Activated CD8-positive, alpha-beta T cell treated with anti-CD3 and anti-CD28 coated beads for 36 hours (primary cell): ENCODE measurements around the gene LUC7L2. TPM values are rescaled to one million over a fixed set of nuclear protein-coding genes. Genes with fewer than 3 reads are reported as not detected.
A peak's percentile ranks its signal among the peaks of the same experiment; 100 is the strongest.

ENCODE experiments used
- ATAC-seq: fragments of 200-7000 bp; cut with Tn5 transposase; one replicate; pipeline ENCODE4 v1.10.0; 2021; ENCODE audit warnings: mild to moderate bottlenecking, moderate library complexity
- CTCF ChIA-PET: fragments of 350-600 bp; sonication (Branson Sonifier 250); formaldehyde crosslinking; loops from one replicate; lab custom pipeline; 2021; ENCODE audit warnings: antibody characterized with exemption; lab: Charles Lee
- POLR2A ChIA-PET: fragments of 350-600 bp; sonication (Branson Sonifier 250); formaldehyde crosslinking; loops from one replicate; lab custom pipeline; 2021; ENCODE audit warnings: antibody characterized with exemption; lab: Charles Lee
- DNase-seq: peaks from one replicate; pipeline ENCODE4 v3.0.0-alpha.2; 2020
- H3K27ac Mint-ChIP-seq: one replicate; pipeline ENCODE4 v1.8.0; 2021; ENCODE audit warnings: mild to moderate bottlenecking, mixed read lengths
- H3K27me3 Mint-ChIP-seq: one replicate; pipeline ENCODE4 v1.8.0; 2021; ENCODE audit warnings: mixed read lengths
- H3K36me3 Mint-ChIP-seq: one replicate; pipeline ENCODE4 v1.8.0; 2021; ENCODE audit warnings: low read depth, mixed read lengths
- H3K4me1 Mint-ChIP-seq: one replicate; pipeline ENCODE4 v1.8.0; 2021; ENCODE audit warnings: low read depth, mixed read lengths
- H3K4me3 Mint-ChIP-seq: one replicate; pipeline ENCODE4 v1.8.0; 2021; ENCODE audit warnings: mild to moderate bottlenecking, moderate library complexity, mixed read lengths
- H3K9me3 Mint-ChIP-seq: one replicate; pipeline ENCODE4 v1.8.0; 2021; ENCODE audit warnings: mixed read lengths
- CTCF ChIP-seq: fragments of 200-600 bp; IDR thresholded peaks from one replicate; pipeline ENCODE4 v1.8.0; 2022; ENCODE audit warnings: antibody characterized with exemption, mild to moderate bottlenecking
- intact Hi-C: fragments of 100-400 bp; cut with micrococcal nuclease; formaldehyde crosslinking; loops from one replicate; pipeline ENCODE4 v1.10.0; 2022
- total RNA-seq, 2 experiments: library from RNA; stranded (reverse); gene quantifications; one replicate each; pipeline ENCODE4 v1.2.3, GENCODE V29; 2021

Gene LUC7L2
- total RNA-seq, 2 experiments from 2014 or later: 133 to 140 TPM

- H3K4me3 Mint-ChIP-seq: peak overlapping the region; percentile 82
- DNase-seq (no peak), ATAC-seq (no peak)
- ChIA-PET CTCF (interaction anchor here (1.1 to 1.5 kb wide), 4 partner anchors 20 to 302 kb away, joined by 3 to 5 read pairs (median 4); partner anchors contain the start of gene LUC7L2), POLR2A (interaction anchor here (0.6 to 2.8 kb wide), 5 partner anchors 8 to 1344 kb away, joined by 3 to 36 read pairs (median 4); partner anchors contain the start of gene LUC7L2)
- peaks cover 21% of the 10 kb centered on the region for H3K4me1 Mint-ChIP-seq
- peaks cover 17% of the 10 kb centered on the region for H3K36me3 Mint-ChIP-seq
- H3K27ac Mint-ChIP-seq: peak overlapping the region; percentile 99
- intact Hi-C loops: no loop called here
- H3K27me3 Mint-ChIP-seq: peaks cover 3% of the 10 kb centered on the region
- TF ChIP-seq CTCF: no peak
- peaks cover 5% of the 10 kb centered on the region for H3K9me3 Mint-ChIP-seq
Measured at GRCh38 chr7:139339025-139339424, 20.7 kb upstream of the LUC7L2 start.

GRCh38 chr7:139339698-139340036, 20.0 kb upstream of the LUC7L2 start:
- peaks cover 3% of the 10 kb centered on the region for H3K27me3 Mint-ChIP-seq
- peaks cover 5% of the 10 kb centered on the region for H3K9me3 Mint-ChIP-seq
- CTCF ChIA-PET: interaction anchor here (0.9 to 1.4 kb wide), 5 partner anchors 10 to 107 kb away, joined by 3 to 5 read pairs (median 4); partner anchors contain the start of gene LUC7L2
- H3K36me3 Mint-ChIP-seq: peaks cover 19% of the 10 kb centered on the region
- DNase-seq: no peak
- POLR2A ChIA-PET: interaction anchor here (0.8 to 2.8 kb wide), 5 partner anchors 9 to 205 kb away, joined by 3 to 36 read pairs (median 4); partner anchors contain the start of gene LUC7L2
- H3K4me1 Mint-ChIP-seq: peaks cover 24% of the 10 kb centered on the region
- no peak for TF ChIP-seq CTCF
- H3K4me3 Mint-ChIP-seq: peak overlapping the region; percentile 82
- no peak for ATAC-seq
- intact Hi-C loops: loop anchor here (1.0 to 10.0 kb wide), 3 partner anchors 21 to 325 kb away; partner anchors contain the start of gene ZC3HAV1
- peak overlapping the region; percentile 99 for H3K27ac Mint-ChIP-seq

GRCh38 chr7:139340037-139340807, 19.5 kb upstream of the LUC7L2 start:
- POLR2A ChIA-PET: interaction anchor here (1.0 to 2.8 kb wide), 4 partner anchors 9 to 19 kb away, joined by 3 to 36 read pairs (median 4); partner anchors contain the start of gene LUC7L2

GRCh38 chr7:139340808-139341057, 19.0 kb upstream of the LUC7L2 start:
- TF ChIP-seq CTCF: no peak
- Mint-ChIP-seq H3K4me1 (peaks cover 24% of the 10 kb centered on the region), H3K27me3 (peaks cover 3% of the 10 kb centered on the region), H3K9me3 (peaks cover 5% of the 10 kb centered on the region), H3K36me3 (peaks cover 26% of the 10 kb centered on the region), H3K4me3 (peak overlapping the region; percentile 82), H3K27ac (peak overlapping the region; percentile 99)
- DNase-seq (no peak), ATAC-seq (no peak)
- ChIA-PET CTCF (interaction anchor here (1.4 kb wide), 1 partner anchor 9 kb away, joined by 4 read pairs; no protein-coding TSS in a partner anchor), POLR2A (interaction anchor here (2.2 to 2.8 kb wide), 2 partner anchors 10 to 18 kb away, joined by 5 to 36 read pairs; partner anchors contain the start of gene LUC7L2)
- intact Hi-C loops: loop anchor here (1.0 to 10.0 kb wide), 3 partner anchors 20 to 326 kb away; partner anchors contain the start of gene ZC3HAV1

More at GRCh38 chr7:139340037-139340807, 19.5 kb upstream of the LUC7L2 start:
- H3K27ac Mint-ChIP-seq: peak overlapping the region; percentile 99
- H3K4me1 Mint-ChIP-seq: peaks cover 24% of the 10 kb centered on the region
- peaks cover 5% of the 10 kb centered on the region for H3K9me3 Mint-ChIP-seq
- DNase-seq (peak; percentile 100), ATAC-seq (peak; percentile 72)
- peaks cover 3% of the 10 kb centered on the region for H3K27me3 Mint-ChIP-seq
- peak; percentile 67 for TF ChIP-seq CTCF
- CTCF ChIA-PET: interaction anchor here (0.7 to 1.4 kb wide), 5 partner anchors 9 to 108 kb away, joined by 3 to 5 read pairs (median 4); partner anchors contain the start of gene LUC7L2
- H3K4me3 Mint-ChIP-seq: peak overlapping the region; percentile 82
- peaks cover 23% of the 10 kb centered on the region for H3K36me3 Mint-ChIP-seq
- intact Hi-C loops: loop anchor here (1.0 to 10.0 kb wide), 3 partner anchors 20 to 325 kb away; partner anchors contain the start of gene ZC3HAV1
